GM12878 (cell line): ENCODE data around the gene CASS4.

Experiments
- BRCA1 ChIP-seq: IDR thresholded peaks from 2 replicates; pipeline ENCODE4 v1.6.1; 2011; ENCODE audit warnings: low read depth, low read length, improper control_type of control experiment
- CEBPB ChIP-seq, 2 experiments: fragments of 150-350 bp in 1 of 2; IDR thresholded peaks; 2 replicates each; pipeline ENCODE4 v1.6.1; 2012 to 2014; ENCODE audit warnings: low read depth in 2 of 2, low read length in 2 of 2, borderline replicate concordance in 1 of 2, inconsistent platforms in 1 of 2
- HDAC6 ChIP-seq: fragments of 200-600 bp; sonication (generic); IDR thresholded peaks from one replicate; pipeline ENCODE4 v1.8.0; 2017; ENCODE audit warnings: antibody characterized with exemption; ENCODE audit not compliant: unreplicated experiment
- JUND ChIP-seq: IDR thresholded peaks from 2 replicates; pipeline ENCODE4 v1.6.1; 2012; ENCODE audit warnings: low read depth, mild to moderate bottlenecking, low read length, improper control_type of control experiment, moderate library complexity
- MXI1 ChIP-seq: fragments of 150-350 bp; IDR thresholded peaks from 2 replicates; pipeline ENCODE4 v1.6.1; 2011; ENCODE audit warnings: low read depth, mild to moderate bottlenecking, inconsistent platforms, low read length, improper control_type of control experiment
- NRF1 ChIP-seq: conservative IDR thresholded peaks from 2 replicates; pipeline ENCODE4 v1.6.1; 2011; ENCODE audit warnings: mild to moderate bottlenecking, low read depth, low read length, improper control_type of control experiment
- SIX5 ChIP-seq: IDR thresholded peaks from 2 replicates; pipeline ENCODE4 v1.6.1; 2011; ENCODE audit warnings: mild to moderate bottlenecking, low read depth, low read length, moderate library complexity; ENCODE audit not compliant: severe bottlenecking
- SPI1 ChIP-seq: IDR thresholded peaks from 2 replicates; pipeline ENCODE4 v1.6.1; 2011; ENCODE audit warnings: low read depth, mild to moderate bottlenecking, low read length, moderate library complexity, borderline replicate concordance; ENCODE audit not compliant: insufficient read depth
- TCF12 ChIP-seq: IDR thresholded peaks from 2 replicates; pipeline ENCODE4 v1.6.1; 2011; ENCODE audit warnings: low read depth, mild to moderate bottlenecking, low read length
- ZBED1 ChIP-seq: IDR thresholded peaks from 2 replicates; pipeline ENCODE4 v1.6.1; 2016; ENCODE audit warnings: borderline replicate concordance
- ZNF274 ChIP-seq: IDR thresholded peaks from one replicate; pipeline ENCODE4 v1.8.0; 2011; ENCODE audit not compliant: insufficient read length, insufficient read depth
- TF ChIP-seq, protein P1 (sequence below): fragments of 450-650 bp; IDR thresholded peaks from 2 replicates; pipeline ENCODE4 v1.6.1; 2017; ENCODE audit warnings: mild to moderate bottlenecking
- TF ChIP-seq, protein P2 (sequence below), 3 experiments: IDR thresholded peaks in 2 of 3; conservative IDR thresholded peaks in 1 of 3; 2 replicates each; pipeline ENCODE4 v1.5.1; 2011; ENCODE audit warnings: low read depth in 3 of 3, low read length in 3 of 3, mild to moderate bottlenecking in 3 of 3, control low read depth in 2 of 3, moderate library complexity in 2 of 3, inconsistent platforms in 1 of 3, mixed read lengths in 1 of 3; ENCODE audit not compliant: control insufficient read depth in 2 of 3, insufficient read depth in 1 of 3; ENCODE audit errors: extremely low read depth in 1 of 3
- TF ChIP-seq, protein P3 (sequence below): IDR thresholded peaks from 2 replicates; pipeline ENCODE4 v1.6.1; 2012; ENCODE audit warnings: low read depth, low read length, improper control_type of control experiment

DNA sequence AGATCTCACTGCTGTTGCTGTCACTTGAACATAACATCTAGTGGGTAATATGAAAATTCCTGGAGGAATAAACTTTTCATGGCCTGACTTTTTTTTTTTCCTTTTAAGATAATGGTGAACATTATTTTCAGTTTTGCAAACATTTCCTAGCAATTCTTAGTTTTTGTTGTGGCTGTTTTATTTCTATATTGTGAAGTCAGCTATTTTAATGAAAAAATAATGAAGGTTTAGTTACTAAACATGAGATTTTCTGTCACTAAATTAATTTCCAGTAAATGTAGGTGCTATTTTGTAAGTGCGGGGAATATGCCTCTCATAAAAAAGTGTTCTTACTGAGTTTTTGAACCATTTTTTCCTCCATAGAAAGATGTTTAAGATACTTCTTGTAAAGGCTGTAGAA, 89.1 kb downstream of the CASS4 start:
- TF ChIP-seq, protein P1, sequence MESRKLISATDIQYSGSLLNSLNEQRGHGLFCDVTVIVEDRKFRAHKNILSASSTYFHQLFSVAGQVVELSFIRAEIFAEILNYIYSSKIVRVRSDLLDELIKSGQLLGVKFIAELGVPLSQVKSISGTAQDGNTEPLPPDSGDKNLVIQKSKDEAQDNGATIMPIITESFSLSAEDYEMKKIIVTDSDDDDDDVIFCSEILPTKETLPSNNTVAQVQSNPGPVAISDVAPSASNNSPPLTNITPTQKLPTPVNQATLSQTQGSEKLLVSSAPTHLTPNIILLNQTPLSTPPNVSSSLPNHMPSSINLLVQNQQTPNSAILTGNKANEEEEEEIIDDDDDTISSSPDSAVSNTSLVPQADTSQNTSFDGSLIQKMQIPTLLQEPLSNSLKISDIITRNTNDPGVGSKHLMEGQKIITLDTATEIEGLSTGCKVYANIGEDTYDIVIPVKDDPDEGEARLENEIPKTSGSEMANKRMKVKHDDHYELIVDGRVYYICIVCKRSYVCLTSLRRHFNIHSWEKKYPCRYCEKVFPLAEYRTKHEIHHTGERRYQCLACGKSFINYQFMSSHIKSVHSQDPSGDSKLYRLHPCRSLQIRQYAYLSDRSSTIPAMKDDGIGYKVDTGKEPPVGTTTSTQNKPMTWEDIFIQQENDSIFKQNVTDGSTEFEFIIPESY: no peak
- TF ChIP-seq, protein P2, sequence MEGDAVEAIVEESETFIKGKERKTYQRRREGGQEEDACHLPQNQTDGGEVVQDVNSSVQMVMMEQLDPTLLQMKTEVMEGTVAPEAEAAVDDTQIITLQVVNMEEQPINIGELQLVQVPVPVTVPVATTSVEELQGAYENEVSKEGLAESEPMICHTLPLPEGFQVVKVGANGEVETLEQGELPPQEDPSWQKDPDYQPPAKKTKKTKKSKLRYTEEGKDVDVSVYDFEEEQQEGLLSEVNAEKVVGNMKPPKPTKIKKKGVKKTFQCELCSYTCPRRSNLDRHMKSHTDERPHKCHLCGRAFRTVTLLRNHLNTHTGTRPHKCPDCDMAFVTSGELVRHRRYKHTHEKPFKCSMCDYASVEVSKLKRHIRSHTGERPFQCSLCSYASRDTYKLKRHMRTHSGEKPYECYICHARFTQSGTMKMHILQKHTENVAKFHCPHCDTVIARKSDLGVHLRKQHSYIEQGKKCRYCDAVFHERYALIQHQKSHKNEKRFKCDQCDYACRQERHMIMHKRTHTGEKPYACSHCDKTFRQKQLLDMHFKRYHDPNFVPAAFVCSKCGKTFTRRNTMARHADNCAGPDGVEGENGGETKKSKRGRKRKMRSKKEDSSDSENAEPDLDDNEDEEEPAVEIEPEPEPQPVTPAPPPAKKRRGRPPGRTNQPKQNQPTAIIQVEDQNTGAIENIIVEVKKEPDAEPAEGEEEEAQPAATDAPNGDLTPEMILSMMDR (IDR thresholded peaks at IDR 0.05 in 2 of 3, conservative IDR thresholded peaks at IDR 0.05 in 1 of 3; ENCODE audit: control insufficient read depth in 2 of 3, extremely low read depth in 1 of 3, insufficient read depth in 1 of 3, low read depth in 3 of 3, low read length in 3 of 3): no peak
- TF ChIP-seq CEBPB (IDR thresholded peaks at IDR 0.05; ENCODE audit: borderline replicate concordance in 1 of 2, low read depth in 2 of 2, low read length in 2 of 2) (no peak), SPI1 (no peak), JUND (no peak), BRCA1 (no peak), MXI1 (no peak), ZNF274 (no peak), ZBED1 (no peak), HDAC6 (no peak), SIX5 (no peak), TCF12 (no peak), NRF1 (no peak)
- TF ChIP-seq, protein P3, sequence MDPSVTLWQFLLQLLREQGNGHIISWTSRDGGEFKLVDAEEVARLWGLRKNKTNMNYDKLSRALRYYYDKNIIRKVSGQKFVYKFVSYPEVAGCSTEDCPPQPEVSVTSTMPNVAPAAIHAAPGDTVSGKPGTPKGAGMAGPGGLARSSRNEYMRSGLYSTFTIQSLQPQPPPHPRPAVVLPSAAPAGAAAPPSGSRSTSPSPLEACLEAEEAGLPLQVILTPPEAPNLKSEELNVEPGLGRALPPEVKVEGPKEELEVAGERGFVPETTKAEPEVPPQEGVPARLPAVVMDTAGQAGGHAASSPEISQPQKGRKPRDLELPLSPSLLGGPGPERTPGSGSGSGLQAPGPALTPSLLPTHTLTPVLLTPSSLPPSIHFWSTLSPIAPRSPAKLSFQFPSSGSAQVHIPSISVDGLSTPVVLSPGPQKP: no peak
